BE2C (cell line): ENCODE measurements around the gene BBLN.

Experiments used
- DNase-seq: peaks from one replicate; pipeline ENCODE4 v3.0.0-alpha.2; 2020
- H3K27me3 ChIP-seq: fragments of 250-450 bp; sonication (Bioruptor Pico); 2 replicates; pipeline ENCODE4 v1.5.1; 2020; ENCODE audit warnings: mild to moderate bottlenecking
- H3K36me3 ChIP-seq: fragments of 250-450 bp; sonication (Bioruptor Pico); 2 replicates; pipeline ENCODE4 v1.5.1; 2020; ENCODE audit warnings: mild to moderate bottlenecking
- H3K4me1 ChIP-seq: fragments of 250-450 bp; sonication (Bioruptor Pico); 2 replicates; pipeline ENCODE4 v1.5.1; 2020
- H3K4me3 ChIP-seq: 2 replicates; pipeline ENCODE4 v1.5.1; 2011; ENCODE audit warnings: low read depth, low read length
- H3K9me3 ChIP-seq: fragments of 250-450 bp; sonication (Bioruptor Pico); 2 replicates; pipeline ENCODE4 v1.5.1; 2020
- CTCF ChIP-seq: IDR thresholded peaks from 2 replicates; pipeline ENCODE4 v1.5.1; 2012; ENCODE audit warnings: mild to moderate bottlenecking, low read depth, low read length

The BBLN gene

GRCh38 chr9:128208386-128208785, 48.3 kb downstream of the BBLN start:
- no peak overlapping the region for H3K4me3 ChIP-seq
- H3K27me3 ChIP-seq: no peaks in the 10 kb centered on the region
- no peak for TF ChIP-seq CTCF
- H3K4me1 ChIP-seq: no peaks in the 10 kb centered on the region; the same call in none of the 2 replicates
- H3K9me3 ChIP-seq: no peaks in the 10 kb centered on the region
- no peak for DNase-seq
- H3K36me3 ChIP-seq: no peaks in the 10 kb centered on the region; the same call in 1 of the 2 replicates

DNA sequence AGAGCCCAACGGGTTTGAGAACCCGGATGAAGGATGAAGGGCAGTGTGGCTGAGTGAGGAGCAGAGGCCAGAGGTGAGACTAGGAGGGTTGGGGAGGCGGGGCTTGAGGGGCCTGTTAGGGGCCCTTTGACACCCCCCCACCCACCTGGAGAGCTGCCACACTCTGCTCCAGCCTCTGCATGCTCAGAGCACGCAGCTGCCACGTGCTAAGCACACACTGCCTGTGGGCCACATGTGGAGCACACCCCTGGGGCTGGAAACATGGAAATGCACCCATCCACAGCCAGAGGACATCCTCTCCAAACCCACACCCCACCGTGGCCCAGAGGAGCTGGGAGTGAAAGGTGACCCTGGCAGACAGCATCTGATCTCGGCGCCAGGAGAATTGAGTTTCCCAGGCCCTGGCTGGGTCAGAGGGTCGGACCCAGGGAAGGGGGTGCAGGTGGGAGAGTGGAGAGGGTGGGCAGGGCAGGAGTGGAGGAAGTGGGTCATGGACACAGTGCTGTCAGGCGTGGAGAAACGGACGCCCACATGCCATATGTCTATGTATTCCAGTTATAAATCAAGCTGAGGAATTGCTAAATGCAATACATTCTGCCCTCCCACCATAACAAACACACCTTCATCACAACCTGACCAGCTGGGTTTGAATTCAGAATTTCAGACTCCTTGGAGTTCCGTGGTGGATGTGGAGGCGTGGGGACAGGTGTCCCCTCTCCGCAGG, 49.0 kb downstream of the BBLN start:
- no peaks in the 10 kb centered on the region for H3K27me3 ChIP-seq
- H3K9me3 ChIP-seq: no peaks in the 10 kb centered on the region
- H3K4me3 ChIP-seq: no peak overlapping the region
- no peak for DNase-seq
- no peaks in the 10 kb centered on the region; the same call in 1 of the 2 replicates for H3K36me3 ChIP-seq
- H3K4me1 ChIP-seq: no peaks in the 10 kb centered on the region; the same call in none of the 2 replicates
- no peak for TF ChIP-seq CTCF

DNA sequence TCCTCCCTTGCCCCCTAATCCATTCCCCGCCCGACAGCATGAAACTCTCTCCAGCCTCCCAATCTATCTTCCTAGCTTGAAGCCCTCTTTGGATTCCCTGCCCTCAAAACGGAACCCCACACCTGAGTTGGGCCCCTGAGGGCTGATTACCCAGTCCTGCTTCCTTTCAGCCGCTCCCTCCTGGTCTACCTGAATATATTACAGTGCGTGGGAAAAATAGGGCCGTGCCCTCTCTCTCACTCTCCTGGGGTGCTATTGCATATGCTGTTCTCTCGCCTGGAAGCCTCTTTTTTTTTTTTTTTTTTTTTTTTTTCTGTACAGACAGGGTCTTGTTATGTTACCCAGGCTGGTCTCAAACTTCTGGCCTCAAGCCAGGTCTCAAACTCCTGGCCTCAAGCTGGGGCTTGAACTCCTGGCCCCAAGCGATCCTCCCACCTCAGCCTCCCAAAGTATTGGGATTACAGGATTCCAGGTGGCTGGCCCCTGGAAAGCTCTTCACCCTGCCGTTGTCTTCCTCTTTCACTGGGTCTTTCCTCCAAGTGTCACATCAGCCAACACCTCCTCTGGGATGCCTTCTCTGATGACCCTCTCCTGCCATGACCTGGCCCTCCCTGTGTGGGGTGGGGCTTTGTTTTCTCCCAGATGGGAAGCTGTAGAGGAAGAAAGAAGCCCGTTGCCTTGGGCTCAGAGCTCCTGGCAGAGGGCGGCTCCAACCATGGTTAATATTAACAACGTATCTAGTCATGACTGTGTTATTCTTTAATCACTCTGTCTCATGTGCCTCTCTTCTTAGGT, 51.3 kb downstream of the BBLN start:
- Histone ChIP-seq H3K27me3 (no peaks in the 10 kb centered on the region), H3K4me1 (peaks cover 3% of the 10 kb centered on the region), H3K9me3 (no peaks in the 10 kb centered on the region), H3K36me3 (no peaks in the 10 kb centered on the region; the same call in 1 of the 2 replicates), H3K4me3 (no peak overlapping the region)
- DNase-seq: no peak
- no peak for TF ChIP-seq CTCF

DNA sequence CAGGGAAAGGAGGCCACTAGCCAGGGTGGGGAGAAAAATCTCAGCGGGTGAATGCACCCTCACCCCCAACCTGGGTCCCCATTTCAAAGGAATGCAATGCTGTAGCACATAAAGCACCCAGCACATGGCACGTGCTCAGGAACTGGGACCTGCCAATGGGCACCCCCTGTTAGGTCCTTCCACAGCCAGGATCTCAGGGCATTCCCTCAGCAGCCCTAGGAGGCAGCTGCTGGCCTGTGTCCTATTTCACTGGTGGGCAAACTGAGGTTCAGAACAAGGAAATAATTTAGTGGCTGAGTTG, 51.9 kb downstream of the BBLN start:
- Histone ChIP-seq H3K27me3 (no peaks in the 10 kb centered on the region), H3K9me3 (no peaks in the 10 kb centered on the region), H3K4me1 (peaks cover 8% of the 10 kb centered on the region), H3K4me3 (no peak overlapping the region), H3K36me3 (no peaks in the 10 kb centered on the region; the same call in 1 of the 2 replicates)
- DNase-seq: no peak
- no peak for TF ChIP-seq CTCF
